Kidney epithelial cell (primary cell): ENCODE results near the gene GLIS1. TPM values are rescaled to one million over a fixed set of nuclear protein-coding genes. Genes with fewer than 3 reads are reported as not detected.

ENCODE experiments used
- DNase-seq: peaks from one replicate; pipeline ENCODE4 v3.0.0-alpha.2; 2010; ENCODE audit warnings: low read depth
- H3K27me3 ChIP-seq: 2 replicates; pipeline ENCODE4 v1.6.0; 2011; ENCODE audit warnings: low read length; ENCODE audit not compliant: control insufficient read depth, insufficient read depth
- H3K36me3 ChIP-seq: 2 replicates; pipeline ENCODE4 v1.5.1; 2011; ENCODE audit warnings: low read length; ENCODE audit not compliant: control insufficient read depth, insufficient read depth
- H3K4me3 ChIP-seq: 2 replicates; pipeline ENCODE4 v1.5.1; 2011; ENCODE audit warnings: low read depth, mild to moderate bottlenecking, control low read depth, low read length
- CTCF ChIP-seq: IDR thresholded peaks from 2 replicates; pipeline ENCODE4 v1.5.1; 2011; ENCODE audit warnings: mild to moderate bottlenecking, moderate library complexity, low read length, control low read depth, inconsistent platforms; ENCODE audit not compliant: insufficient read depth, poor library complexity, severe bottlenecking
- total RNA-seq: library from RNA; depleted of rRNA; stranded (reverse); fragments of >200 nt; gene quantifications from 2 replicates; pipeline ENCODE4 v1.2.3, GENCODE V29; 2015

Gene GLIS1
- total RNA-seq, 1 donor from 2014 or later: 0.63 TPM

- Histone ChIP-seq H3K36me3 (no peaks in the 10 kb centered on the region), H3K27me3 (peaks cover 12% of the 10 kb centered on the region), H3K4me3 (no peak overlapping the region)
- no peak for DNase-seq
- no peak for TF ChIP-seq CTCF
These were observed 73.0 kb downstream of the GLIS1 start for GRCh38 chr1:53665996-53666395.

- DNase-seq: no peak
- no peaks in the 10 kb centered on the region for H3K36me3 ChIP-seq
- TF ChIP-seq CTCF: no peak
- no peak overlapping the region for H3K4me3 ChIP-seq
- peaks cover 12% of the 10 kb centered on the region for H3K27me3 ChIP-seq
These were observed 75.2 kb downstream of the GLIS1 start for GRCh38 chr1:53663529-53664300.

GRCh38 chr1:53662951-53663350, 76.0 kb downstream of the GLIS1 start:
- Histone ChIP-seq H3K4me3 (no peak overlapping the region), H3K27me3 (peaks cover 15% of the 10 kb centered on the region), H3K36me3 (no peaks in the 10 kb centered on the region)
- no peak for TF ChIP-seq CTCF
- DNase-seq: no peak

GRCh38 chr1:53662169-53662568, 76.8 kb downstream of the GLIS1 start:
- no peak for DNase-seq
- Histone ChIP-seq H3K36me3 (no peaks in the 10 kb centered on the region), H3K27me3 (peaks cover 19% of the 10 kb centered on the region), H3K4me3 (no peak overlapping the region)
- TF ChIP-seq CTCF: no peak

- no peak for TF ChIP-seq CTCF
- Histone ChIP-seq H3K36me3 (no peaks in the 10 kb centered on the region), H3K4me3 (no peak overlapping the region), H3K27me3 (peaks cover 19% of the 10 kb centered on the region)
- DNase-seq: no peak
These were observed 77.5 kb downstream of the GLIS1 start for GRCh38 chr1:53661496-53661895.

GRCh38 chr1:53660666-53661065, 78.3 kb downstream of the GLIS1 start:
- no peak for TF ChIP-seq CTCF
- Histone ChIP-seq H3K27me3 (peaks cover 18% of the 10 kb centered on the region), H3K4me3 (no peak overlapping the region)

More at GRCh38 chr1:53660666-53661065, 78.3 kb downstream of the GLIS1 start:
- DNase-seq: no peak
- H3K36me3 ChIP-seq: no peaks in the 10 kb centered on the region
